HG03280 (cell line): ENCODE results near the gene FAM110A.
"Not testable (repeated sequence)": the region's sequence is repeated elsewhere in the genome, so short reads cannot be mapped to it uniquely, and the experiment has no call there.

Experiments used
- ATAC-seq: cut with Tn5 transposase; IDR thresholded peaks from one replicate; pipeline ENCODE4 v1.9.1; 2021; ENCODE audit warnings: mild to moderate bottlenecking, moderate library complexity; ENCODE audit not compliant: unreplicated experiment

Gene FAM110A

GRCh38 chr20:822651-823573 is 10.6 kb upstream of the FAM110A start:
- ATAC-seq: no peak

GRCh38 chr20:823574-823902 is 10.0 kb upstream of the FAM110A start:
- no peak for ATAC-seq

- ATAC-seq: no peak
Observed at GRCh38 chr20:824490-824889, 9.0 kb upstream of the FAM110A start.

- no peak for ATAC-seq
Observed at GRCh38 chr20:824916-825315, 8.6 kb upstream of the FAM110A start.

- no peak for ATAC-seq
Observed at GRCh38 chr20:825710-826421, 7.6 kb upstream of the FAM110A start.

- ATAC-seq: no peak
Observed at GRCh38 chr20:826695-827323, 6.7 kb upstream of the FAM110A start.

- ATAC-seq: not testable (repeated sequence)
Observed at GRCh38 chr20:827981-828380, 5.5 kb upstream of the FAM110A start.

GRCh38 chr20:828987-829386 is 4.5 kb upstream of the FAM110A start:
- ATAC-seq: no peak

- ATAC-seq: no peak
Observed at GRCh38 chr20:829551-829950, 4.0 kb upstream of the FAM110A start.

- no peak for ATAC-seq
Observed at GRCh38 chr20:830011-830521, 3.4 kb upstream of the FAM110A start.

- no peak for ATAC-seq
Observed at GRCh38 chr20:831251-831650, 2.3 kb upstream of the FAM110A start.

- no peak for ATAC-seq
Observed at GRCh38 chr20:831956-832355, 1.6 kb upstream of the FAM110A start.

- no peak for ATAC-seq
Observed at GRCh38 chr20:833121-833449, 430 bp upstream of the FAM110A start.

- peak; percentile 9 for ATAC-seq
Observed at GRCh38 chr20:834151-834746, 734 bp downstream of the FAM110A start.

- no peak for ATAC-seq
Observed at GRCh38 chr20:835608-836045, 2.1 kb downstream of the FAM110A start.

- no peak for ATAC-seq
Observed at GRCh38 chr20:836190-836589, 2.7 kb downstream of the FAM110A start.

- ATAC-seq: no peak
Observed at GRCh38 chr20:839015-839414, 5.5 kb downstream of the FAM110A start.

- no peak for ATAC-seq
Observed at GRCh38 chr20:839626-840025, 6.1 kb downstream of the FAM110A start.

GRCh38 chr20:840503-840857 is 7.0 kb downstream of the FAM110A start:
- no peak for ATAC-seq

- ATAC-seq: no peak
Observed at GRCh38 chr20:840858-841567, 7.5 kb downstream of the FAM110A start.
